Natural killer cell (primary cell): ENCODE data around the gene PDE3A. TPM values are rescaled to one million over a fixed set of nuclear protein-coding genes. Genes with fewer than 3 reads are reported as not detected.

Experiments used
- ATAC-seq, 3 donors: fragments of 150-1000 bp in 2 of 3; fragments of 200-7000 bp in 1 of 3; cut with Tn5 transposase; 1 replicate in 1 of 3; 2 replicates in 2 of 3; pipeline ENCODE4 v1.10.0; 2021; ENCODE audit warnings: mild to moderate bottlenecking in 2 of 3, moderate library complexity in 2 of 3
- DNase-seq, 2 donors: peaks; one replicate each; pipeline versions ENCODE4 v3.0.0 to v3.0.0-alpha.2; 2013 to 2021; ENCODE audit warnings: mixed read lengths in 1 of 2
- H3K27ac ChIP-seq: one replicate; pipeline ENCODE4 v1.5.1; 2013; ENCODE audit warnings: mild to moderate bottlenecking, low read length
- H3K27me3 ChIP-seq: one replicate; pipeline ENCODE4 v1.6.1; 2013; ENCODE audit warnings: low read length; ENCODE audit not compliant: control insufficient read depth, insufficient read depth
- H3K36me3 ChIP-seq: one replicate; pipeline ENCODE4 v1.6.1; 2013; ENCODE audit warnings: low read length; ENCODE audit not compliant: control insufficient read depth, insufficient read depth
- H3K4me1 ChIP-seq: one replicate; pipeline ENCODE4 v1.6.1; 2013; ENCODE audit warnings: low read length; ENCODE audit not compliant: control insufficient read depth, insufficient read depth
- H3K4me3 ChIP-seq: one replicate; pipeline ENCODE4 v1.5.1; 2013; ENCODE audit warnings: low read length
- H3K9me3 ChIP-seq: one replicate; pipeline ENCODE4 v1.6.1; 2013; ENCODE audit warnings: low read length; ENCODE audit not compliant: control insufficient read depth, insufficient read depth
- H3K27ac Mint-ChIP-seq, 2 donors: one replicate each; pipeline ENCODE4 v1.8.0; 2022; ENCODE audit warnings: mild to moderate bottlenecking in 2 of 2, mixed read lengths in 2 of 2, moderate library complexity in 1 of 2
- H3K27me3 Mint-ChIP-seq, 2 donors: one replicate each; pipeline ENCODE4 v1.8.0; 2022; ENCODE audit warnings: low read depth in 2 of 2, mixed read lengths in 2 of 2
- H3K36me3 Mint-ChIP-seq: one replicate; pipeline ENCODE4 v1.8.0; 2022; ENCODE audit warnings: mixed read lengths
- H3K4me1 Mint-ChIP-seq, 2 donors: one replicate each; pipeline ENCODE4 v1.8.0; 2022; ENCODE audit warnings: mixed read lengths in 2 of 2
- H3K4me3 Mint-ChIP-seq: one replicate; pipeline ENCODE4 v1.8.0; 2022; ENCODE audit warnings: mild to moderate bottlenecking, moderate library complexity, mixed read lengths
- H3K9me3 Mint-ChIP-seq, 2 donors: one replicate each; pipeline ENCODE4 v1.8.0; 2022; ENCODE audit warnings: mixed read lengths in 2 of 2
- WGBS: methylation state at CpG from one replicate; pipeline ENCODE4 v1.1.7; 2013; ENCODE audit warnings: missing lambda C conversion rate; ENCODE audit not compliant: insufficient coverage; 5-methylcytosine and 5-hydroxymethylcytosine counted together
- intact Hi-C: fragments of 100-400 bp; cut with micrococcal nuclease; formaldehyde crosslinking; loops from one replicate; pipeline ENCODE4 v1.14.2; 2022
- total RNA-seq, 4 donors: library from RNA; stranded (reverse); fragments of 120-200 nt in 1 of 4; gene quantifications; one replicate each; pipeline versions ENCODE4 v1.2.3 to v1.2.4, GENCODE V29; 2013 to 2022
- TF ChIP-seq, protein P1 (sequence below): fragments of 200-600 bp; IDR thresholded peaks from one replicate; pipeline ENCODE4 v1.8.0; 2022; ENCODE audit warnings: antibody characterized with exemption

The PDE3A gene
- total RNA-seq, 3 donors from 2014 or later (not counting 1 experiment from before 2014, with no cell fraction given): 0.20 to 0.28 (median 0.27) TPM

DNA sequence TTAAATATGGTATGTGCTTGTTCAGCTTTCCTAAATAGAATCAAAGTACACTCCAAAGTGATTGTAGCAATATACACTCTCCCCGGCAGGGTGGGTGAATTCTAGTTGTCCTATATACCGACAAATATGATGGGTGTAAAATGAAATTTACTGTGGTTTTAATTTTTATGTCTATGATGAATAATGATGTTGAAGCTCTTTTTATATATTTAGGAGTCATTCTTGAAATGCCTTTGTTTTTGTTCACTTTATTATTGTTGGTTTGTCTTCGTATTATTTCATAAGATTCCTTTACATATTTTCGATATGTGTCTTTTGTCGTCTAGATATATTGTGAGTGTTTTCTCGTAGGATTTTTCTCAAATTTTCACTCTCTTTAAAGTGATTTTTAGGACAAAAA is 105.7 kb downstream of the PDE3A start:
- peaks cover 0 to 3% of the 10 kb centered on the region in 2 donors for H3K27me3 Mint-ChIP-seq
- H3K4me1 Mint-ChIP-seq: no peaks in the 10 kb centered on the region
- TF ChIP-seq, protein P1, sequence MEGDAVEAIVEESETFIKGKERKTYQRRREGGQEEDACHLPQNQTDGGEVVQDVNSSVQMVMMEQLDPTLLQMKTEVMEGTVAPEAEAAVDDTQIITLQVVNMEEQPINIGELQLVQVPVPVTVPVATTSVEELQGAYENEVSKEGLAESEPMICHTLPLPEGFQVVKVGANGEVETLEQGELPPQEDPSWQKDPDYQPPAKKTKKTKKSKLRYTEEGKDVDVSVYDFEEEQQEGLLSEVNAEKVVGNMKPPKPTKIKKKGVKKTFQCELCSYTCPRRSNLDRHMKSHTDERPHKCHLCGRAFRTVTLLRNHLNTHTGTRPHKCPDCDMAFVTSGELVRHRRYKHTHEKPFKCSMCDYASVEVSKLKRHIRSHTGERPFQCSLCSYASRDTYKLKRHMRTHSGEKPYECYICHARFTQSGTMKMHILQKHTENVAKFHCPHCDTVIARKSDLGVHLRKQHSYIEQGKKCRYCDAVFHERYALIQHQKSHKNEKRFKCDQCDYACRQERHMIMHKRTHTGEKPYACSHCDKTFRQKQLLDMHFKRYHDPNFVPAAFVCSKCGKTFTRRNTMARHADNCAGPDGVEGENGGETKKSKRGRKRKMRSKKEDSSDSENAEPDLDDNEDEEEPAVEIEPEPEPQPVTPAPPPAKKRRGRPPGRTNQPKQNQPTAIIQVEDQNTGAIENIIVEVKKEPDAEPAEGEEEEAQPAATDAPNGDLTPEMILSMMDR: no peak
- WGBS: 74% methylated on average over 2 of the region's 6 CpGs
- no peaks in the 10 kb centered on the region for H3K36me3 ChIP-seq
- H3K9me3 Mint-ChIP-seq: no peaks in the 10 kb centered on the region
- ATAC-seq (no peak), DNase-seq (no peak)
- H3K4me3 ChIP-seq: no peak overlapping the region
- no peaks in the 10 kb centered on the region for H3K9me3 ChIP-seq
- intact Hi-C loops: no loop called here
- H3K4me3 Mint-ChIP-seq: no peak overlapping the region
- no peak overlapping the region for H3K27ac ChIP-seq
- H3K36me3 Mint-ChIP-seq: no peaks in the 10 kb centered on the region
- H3K27ac Mint-ChIP-seq: no peak overlapping the region
- H3K4me1 ChIP-seq: no peaks in the 10 kb centered on the region
- H3K27me3 ChIP-seq: no peaks in the 10 kb centered on the region

DNA sequence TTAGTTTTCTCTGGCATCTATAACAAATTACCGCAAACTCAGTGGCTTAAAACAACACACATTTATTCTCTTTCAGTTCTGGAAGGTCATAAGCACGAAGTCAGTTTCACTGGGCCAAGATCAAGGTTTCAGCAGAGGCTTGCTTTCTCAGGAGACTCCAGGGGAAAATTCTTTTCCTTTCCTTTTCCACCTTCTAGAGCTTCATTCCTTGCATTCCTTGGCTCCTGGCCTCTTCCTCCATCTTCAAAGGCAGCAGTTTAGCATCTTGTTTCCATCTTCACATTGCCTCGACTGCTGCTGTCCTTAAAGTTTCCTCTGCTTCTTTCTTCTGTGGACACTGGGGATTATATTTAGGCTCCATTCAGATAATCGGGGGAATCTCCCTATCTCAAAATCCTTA is 106.1 kb downstream of the PDE3A start:
- no peaks in the 10 kb centered on the region for H3K36me3 Mint-ChIP-seq
- intact Hi-C loops: no loop called here
- no peaks in the 10 kb centered on the region for H3K9me3 Mint-ChIP-seq
- 87% methylated on average over 3 of the region's 4 CpGs for WGBS
- no peaks in the 10 kb centered on the region for H3K4me1 Mint-ChIP-seq
- H3K9me3 ChIP-seq: no peaks in the 10 kb centered on the region
- H3K27me3 Mint-ChIP-seq: no peaks in the 10 kb centered on the region
- H3K4me3 ChIP-seq: no peak overlapping the region
- H3K4me3 Mint-ChIP-seq: no peak overlapping the region
- TF ChIP-seq, protein P1: no peak
- no peaks in the 10 kb centered on the region for H3K36me3 ChIP-seq
- no peak for DNase-seq
- no peak overlapping the region for H3K27ac ChIP-seq
- H3K27me3 ChIP-seq: no peaks in the 10 kb centered on the region
- no peaks in the 10 kb centered on the region for H3K4me1 ChIP-seq
- H3K27ac Mint-ChIP-seq: no peak overlapping the region
- no peak for ATAC-seq

DNA sequence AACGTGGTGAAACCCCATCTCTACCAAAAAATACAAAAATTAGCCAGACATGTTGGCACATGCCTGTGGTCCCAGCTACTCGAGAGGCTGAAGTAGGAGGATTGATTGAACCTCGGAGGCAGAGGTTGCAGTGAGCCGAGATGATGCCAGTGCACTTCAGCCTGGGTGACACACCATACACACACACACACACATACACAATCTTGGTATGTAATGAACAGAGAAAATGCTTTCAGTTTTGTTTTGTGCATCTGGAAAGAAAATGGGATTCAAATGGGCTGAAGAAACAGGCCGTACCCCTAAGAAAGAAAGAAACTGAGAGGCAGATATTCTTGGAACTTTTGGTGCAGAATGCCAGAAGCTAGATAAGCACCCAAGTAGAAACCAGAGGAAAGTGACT is 107.2 kb downstream of the PDE3A start:
- H3K27me3 Mint-ChIP-seq: no peaks in the 10 kb centered on the region
- TF ChIP-seq, protein P1: no peak
- Histone ChIP-seq H3K4me1 (no peaks in the 10 kb centered on the region), H3K4me3 (no peak overlapping the region), H3K9me3 (no peaks in the 10 kb centered on the region), H3K27me3 (no peaks in the 10 kb centered on the region), H3K36me3 (no peaks in the 10 kb centered on the region), H3K27ac (no peak overlapping the region)
- no peaks in the 10 kb centered on the region for H3K36me3 Mint-ChIP-seq
- no peak overlapping the region for H3K27ac Mint-ChIP-seq
- H3K4me1 Mint-ChIP-seq: no peaks in the 10 kb centered on the region
- WGBS: 79% methylated on average over 2 of the region's 5 CpGs
- H3K9me3 Mint-ChIP-seq: no peaks in the 10 kb centered on the region
- intact Hi-C loops: no loop called here
- no peak overlapping the region for H3K4me3 Mint-ChIP-seq
- DNase-seq: no peak
- ATAC-seq: no peak

DNA sequence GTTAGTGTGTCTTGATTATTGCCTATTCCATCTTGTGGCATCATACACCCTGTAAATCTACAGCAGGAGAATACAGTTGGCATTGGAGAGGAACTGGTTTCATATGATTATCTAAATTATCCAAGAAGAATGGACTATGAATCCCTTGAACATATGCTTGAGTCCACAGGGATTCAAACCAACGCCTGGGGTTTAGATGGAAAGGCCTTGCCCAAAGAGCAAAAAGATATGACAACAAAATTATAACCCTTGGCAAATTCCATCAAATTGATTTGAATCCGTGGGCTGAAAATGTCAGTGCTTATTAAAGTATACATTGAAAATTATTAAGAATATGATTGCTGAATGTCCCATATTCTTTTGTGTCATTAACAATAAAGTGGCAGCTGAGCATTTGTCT is 108.2 kb downstream of the PDE3A start:
- H3K9me3 ChIP-seq: no peaks in the 10 kb centered on the region
- intact Hi-C loops: no loop called here
- ATAC-seq (no peak), DNase-seq (no peak)
- H3K9me3 Mint-ChIP-seq: no peaks in the 10 kb centered on the region
- no peaks in the 10 kb centered on the region for H3K27me3 ChIP-seq
- H3K4me3 Mint-ChIP-seq: no peak overlapping the region
- H3K27me3 Mint-ChIP-seq: no peaks in the 10 kb centered on the region
- H3K27ac Mint-ChIP-seq: no peak overlapping the region
- no peaks in the 10 kb centered on the region for H3K4me1 Mint-ChIP-seq
- H3K36me3 Mint-ChIP-seq: no peaks in the 10 kb centered on the region
- H3K36me3 ChIP-seq: no peaks in the 10 kb centered on the region
- no peaks in the 10 kb centered on the region for H3K4me1 ChIP-seq
- no peak overlapping the region for H3K4me3 ChIP-seq
- H3K27ac ChIP-seq: no peak overlapping the region
- 71% methylated on average over 2 of the region's 2 CpGs for WGBS
- TF ChIP-seq, protein P1: no peak
